ENCODE measurements around the gene PHEX.

Gene PHEX

DNA sequence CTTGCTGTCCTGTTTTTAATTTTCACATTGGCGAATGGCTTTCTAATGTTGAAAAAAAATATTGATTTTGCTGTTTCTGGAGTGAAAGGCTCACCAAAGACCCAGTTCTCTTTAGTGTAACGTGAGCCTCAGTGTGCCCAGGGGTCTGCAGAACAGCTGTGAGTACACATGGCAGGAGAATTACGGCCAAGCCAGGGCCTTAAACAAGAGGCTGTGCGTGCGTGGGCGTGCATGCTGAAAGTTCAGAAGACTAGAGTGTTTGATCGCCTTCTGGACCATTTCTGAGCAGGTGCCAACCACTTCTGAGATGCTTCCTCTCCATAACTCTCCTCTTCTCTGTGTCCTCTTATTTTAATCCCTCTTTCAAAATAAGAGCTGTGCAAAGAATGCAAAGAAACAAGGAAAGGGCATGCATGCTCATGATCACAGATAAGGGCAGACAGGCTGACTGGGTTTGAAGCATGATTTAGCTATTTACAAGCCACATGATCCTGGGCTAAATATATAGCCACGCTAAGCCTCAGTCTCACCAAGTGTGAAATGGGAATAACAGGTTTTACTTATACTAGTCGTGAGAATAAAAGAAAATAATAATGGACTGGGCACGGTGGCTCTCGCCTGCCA is 9.9 kb downstream of the PHEX start:
- no peak for FAIRE-seq

DNA sequence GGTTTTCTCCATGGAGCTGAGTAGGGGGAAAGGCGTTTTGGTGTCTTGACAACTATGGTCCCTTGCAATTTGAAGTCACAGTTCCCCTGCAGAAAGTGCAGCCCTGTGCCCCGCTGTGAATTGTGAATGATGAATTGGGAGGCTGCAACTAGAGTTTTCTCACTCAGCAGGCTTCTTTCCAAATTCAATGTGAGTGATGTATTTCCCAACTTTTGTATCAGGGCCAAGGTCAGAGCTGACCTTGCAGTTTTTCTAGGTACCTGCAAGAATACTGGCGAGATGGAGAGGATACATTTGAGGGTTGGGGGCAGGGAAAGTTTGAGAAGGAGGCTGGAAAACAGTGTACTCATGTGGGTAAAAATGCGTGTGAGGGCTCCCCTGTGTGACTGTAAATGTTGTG is 11.7 kb downstream of the PHEX start:
- FAIRE-seq, result no peak

DNA sequence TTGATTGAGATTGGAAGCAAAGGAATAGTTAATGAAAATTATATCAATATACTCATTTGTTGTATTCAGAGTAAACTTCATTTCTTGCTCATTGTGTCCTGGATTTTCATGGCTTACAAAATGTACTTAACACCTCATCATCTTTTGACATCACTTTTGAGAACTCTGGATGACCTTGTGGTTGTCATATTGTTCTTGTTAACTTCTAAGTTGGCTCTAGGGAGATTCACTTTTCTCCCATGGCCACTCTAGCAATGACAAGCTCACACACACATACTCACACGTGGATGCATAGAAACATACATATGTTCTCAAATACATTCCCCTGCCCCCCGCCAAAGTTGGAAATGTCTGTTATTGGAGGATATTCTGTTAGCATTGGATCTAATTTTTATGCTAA is 15.3 kb downstream of the PHEX start:
- no peak for FAIRE-seq

DNA sequence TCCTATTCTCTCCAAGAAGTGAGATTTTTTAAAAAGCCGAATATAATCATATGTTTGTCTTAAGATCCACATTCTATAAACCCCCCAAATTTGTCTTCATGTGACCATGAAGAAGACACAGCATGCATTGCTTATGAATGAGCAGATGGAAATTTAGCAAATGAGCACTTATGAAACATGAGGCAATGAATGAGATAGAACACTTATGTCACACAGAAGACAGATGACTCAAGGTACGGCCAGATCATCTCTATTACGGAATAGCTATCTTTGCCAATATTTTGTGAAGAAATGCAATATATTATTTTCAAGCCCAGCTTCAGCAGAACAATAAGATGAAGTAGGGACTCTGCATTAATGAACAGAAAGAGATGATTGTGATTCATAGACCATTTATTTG is 21.4 kb downstream of the PHEX start:
- FAIRE-seq, result no peak

DNA sequence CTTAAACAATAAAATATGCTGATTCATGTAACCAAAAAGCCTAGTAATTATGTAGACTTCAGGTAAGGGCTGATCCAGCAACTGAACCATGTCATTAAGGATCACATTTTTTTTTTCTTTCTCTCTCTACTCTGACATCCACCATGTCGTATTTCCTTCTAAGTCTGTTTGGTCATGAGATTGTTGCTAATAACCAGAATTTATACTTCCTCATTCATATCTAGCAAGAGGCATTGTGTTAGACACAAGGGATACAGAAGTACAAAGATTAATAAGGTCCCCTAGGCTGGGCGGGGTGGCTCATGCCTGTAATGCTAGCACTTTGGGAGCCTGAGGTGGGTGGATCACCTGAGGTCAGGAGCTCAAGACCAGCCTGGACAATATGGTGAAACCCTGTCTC is 24.1 kb downstream of the PHEX start:
- no peak for FAIRE-seq

DNA sequence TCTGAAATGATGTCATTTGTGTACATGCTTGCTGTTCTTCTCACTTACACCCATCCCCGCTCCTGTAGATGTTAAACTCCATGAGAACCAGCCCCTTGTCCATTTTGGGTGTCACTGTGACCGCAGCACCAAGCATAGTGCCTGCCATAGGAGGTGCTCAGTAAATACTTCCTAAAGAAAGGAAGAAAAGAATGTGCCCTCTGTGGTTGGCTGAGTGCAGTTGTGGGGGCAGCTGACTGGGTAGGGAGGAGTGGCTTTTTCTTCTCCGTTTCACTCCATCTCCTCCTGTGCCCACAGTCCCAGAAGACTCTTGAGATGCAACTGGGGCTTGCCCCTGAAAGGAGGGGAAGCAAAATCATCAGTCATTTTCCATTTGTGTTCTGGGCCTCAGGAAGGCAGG is 25.5 kb downstream of the PHEX start:
- no peak for FAIRE-seq

DNA sequence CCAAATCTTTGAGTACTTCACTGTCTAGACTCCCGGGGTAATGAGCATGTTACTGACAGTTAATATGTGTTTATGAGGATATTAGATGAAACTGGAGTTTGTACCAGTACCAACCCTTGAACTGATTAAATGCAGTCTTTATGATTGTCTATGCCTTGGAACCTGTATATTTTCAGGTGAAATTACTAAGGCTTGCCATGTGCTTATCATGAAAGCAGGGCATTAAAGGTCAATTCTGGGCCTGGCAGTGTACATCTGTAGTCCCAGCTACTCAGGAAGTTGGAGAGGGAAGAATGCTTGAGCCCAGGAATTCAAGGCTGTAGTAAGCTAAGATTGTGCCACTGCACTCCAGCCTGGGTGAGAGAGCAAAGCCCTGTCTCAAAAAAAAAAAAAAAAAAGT is 27.6 kb downstream of the PHEX start:
- FAIRE-seq, result no peak

DNA sequence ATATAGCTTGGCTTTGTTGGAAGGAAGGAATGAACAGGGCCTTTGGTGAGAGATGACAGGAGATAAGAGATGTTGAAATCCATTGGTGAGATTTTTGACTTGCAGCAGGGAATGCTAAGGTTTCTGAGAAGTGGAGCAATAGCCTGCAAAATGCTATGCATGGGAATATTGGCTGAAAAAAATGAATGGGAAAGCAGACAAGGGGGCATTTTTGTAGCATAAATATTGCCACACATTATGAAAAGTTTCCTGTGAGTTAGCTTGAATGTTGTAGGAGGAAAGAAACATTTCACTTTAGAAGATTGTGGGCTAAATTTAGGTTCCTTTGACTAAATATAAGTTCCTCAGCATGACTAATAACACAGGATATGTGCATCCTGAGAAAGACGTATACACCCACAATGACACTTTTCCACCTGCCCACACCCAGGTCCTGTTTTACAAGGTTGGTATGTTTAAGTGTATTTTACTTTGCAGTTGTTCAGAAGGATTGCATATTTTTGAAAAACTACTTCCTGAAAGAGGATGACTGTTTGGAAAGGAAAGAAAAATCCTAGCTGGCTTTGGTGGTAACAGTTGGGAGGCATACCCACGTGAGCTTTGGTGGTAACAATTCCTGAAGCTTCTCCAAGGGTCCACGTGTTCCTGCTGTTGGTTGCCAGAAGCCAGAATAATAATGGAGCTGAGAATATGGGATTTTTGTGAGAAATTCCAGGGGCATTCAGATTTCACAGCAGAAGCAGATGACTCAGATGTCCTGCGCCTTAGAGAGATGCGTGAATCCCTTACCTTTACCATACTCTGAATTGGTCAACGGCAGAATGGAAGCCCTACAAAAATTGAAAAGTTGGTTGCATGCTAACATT is 28.5 kb downstream of the PHEX start:
- no peak for FAIRE-seq

DNA sequence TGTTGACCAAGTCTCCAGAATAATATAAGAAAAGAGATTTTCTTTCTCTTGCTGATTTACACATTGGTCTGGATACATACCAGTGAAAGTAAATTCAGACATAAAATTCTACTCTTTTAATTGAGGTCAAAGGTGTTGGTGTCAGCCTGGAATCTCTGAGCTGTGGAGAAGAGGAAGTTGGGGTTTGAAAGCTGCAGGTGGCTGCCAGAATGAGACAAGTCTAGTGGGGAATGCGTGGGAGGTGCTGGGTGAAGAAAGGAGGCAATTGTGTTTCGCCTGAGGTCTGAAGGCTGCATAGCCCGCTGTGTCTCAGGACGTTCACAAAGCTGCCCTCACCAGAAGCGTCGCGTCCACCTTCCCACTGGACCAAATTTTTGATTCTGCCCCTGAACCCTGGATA is 31.2 kb downstream of the PHEX start:
- FAIRE-seq, result no peak

DNA sequence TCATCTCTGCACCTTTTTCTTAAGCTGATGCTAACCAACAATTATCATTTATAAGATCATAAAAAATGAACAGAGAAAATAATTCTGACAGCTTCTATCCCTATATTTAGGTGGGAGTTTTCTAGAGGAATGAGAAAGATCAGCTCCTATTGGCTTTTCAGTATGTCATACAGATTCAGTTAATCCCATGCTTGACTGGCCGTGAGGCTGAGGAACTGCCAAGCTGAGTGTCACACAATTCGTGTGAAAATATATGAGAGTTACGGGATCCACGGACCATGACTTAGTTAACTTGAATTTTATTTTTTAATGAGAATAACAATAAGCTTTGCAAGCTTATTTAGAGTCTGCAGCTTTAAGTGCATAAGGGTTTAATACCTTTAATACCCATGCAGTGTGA is 37.5 kb downstream of the PHEX start:
- no peak for FAIRE-seq

DNA sequence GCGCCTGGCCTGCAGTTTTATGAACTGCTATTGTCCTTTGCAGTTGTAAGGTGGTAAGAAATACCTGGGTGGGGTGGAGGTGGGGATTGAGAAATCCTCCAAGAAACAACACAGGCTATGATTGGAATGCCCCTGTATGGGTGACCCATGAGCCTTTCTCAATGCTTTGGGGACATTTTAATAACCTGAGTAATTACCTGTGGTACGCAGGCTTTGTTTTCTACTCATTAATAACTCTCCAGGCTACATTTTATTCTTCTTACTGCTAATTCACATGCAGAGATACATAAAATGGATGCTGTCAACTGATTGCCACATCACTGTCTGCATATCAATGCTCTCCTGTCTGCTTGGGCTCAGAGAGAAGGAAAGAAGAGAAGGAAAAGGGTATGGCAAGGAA is 41.8 kb downstream of the PHEX start:
- no peak for FAIRE-seq

DNA sequence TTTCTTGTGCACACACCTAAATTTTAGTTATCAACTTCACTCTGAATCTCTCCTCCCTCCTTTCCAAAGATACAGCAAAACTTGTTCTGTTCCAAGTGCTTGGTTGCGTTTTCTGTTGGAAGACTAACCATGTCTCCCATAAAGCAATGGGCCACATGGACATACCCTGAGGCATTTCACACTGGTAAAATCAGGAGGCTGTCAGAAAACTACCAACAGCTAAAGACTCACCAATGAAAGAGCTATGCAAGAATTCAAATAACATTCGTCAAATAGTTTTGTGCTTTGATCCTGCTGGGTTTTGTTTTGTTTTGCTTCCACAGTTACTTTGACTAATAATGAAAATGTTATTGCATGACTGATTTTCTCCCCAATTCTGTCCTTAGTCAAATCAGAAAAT is 46.0 kb downstream of the PHEX start:
- FAIRE-seq, result no peak

DNA sequence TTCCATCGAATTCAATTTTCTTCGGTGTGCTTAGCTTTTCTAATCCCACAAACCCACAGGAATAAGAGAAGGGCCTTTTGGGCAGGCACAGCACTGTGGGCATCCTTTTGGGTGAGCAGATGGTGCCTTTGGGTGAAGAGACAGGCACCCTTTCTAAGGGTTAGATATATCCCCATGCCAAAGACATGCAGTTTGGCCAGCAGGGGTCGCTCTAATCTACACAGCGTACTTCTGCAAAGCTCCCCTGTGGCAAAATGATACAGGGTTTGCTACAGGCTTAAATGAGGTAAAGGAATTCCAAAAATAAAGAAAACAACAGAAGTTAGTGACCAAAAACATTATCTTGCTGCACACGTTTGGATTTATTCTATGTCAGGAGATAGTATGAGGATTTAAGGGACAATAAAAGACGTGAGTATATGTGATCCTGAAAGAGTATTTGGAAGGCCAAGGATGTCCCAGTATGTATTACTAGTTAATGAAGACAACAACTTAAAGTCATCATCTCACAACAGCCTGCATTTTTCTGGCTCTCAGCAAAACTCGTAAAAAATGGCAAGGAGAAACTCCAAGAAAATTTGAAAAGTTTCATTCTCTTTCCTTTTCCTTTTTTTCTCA is 49.5 kb downstream of the PHEX start:
- peak; percentile 20 for FAIRE-seq

DNA sequence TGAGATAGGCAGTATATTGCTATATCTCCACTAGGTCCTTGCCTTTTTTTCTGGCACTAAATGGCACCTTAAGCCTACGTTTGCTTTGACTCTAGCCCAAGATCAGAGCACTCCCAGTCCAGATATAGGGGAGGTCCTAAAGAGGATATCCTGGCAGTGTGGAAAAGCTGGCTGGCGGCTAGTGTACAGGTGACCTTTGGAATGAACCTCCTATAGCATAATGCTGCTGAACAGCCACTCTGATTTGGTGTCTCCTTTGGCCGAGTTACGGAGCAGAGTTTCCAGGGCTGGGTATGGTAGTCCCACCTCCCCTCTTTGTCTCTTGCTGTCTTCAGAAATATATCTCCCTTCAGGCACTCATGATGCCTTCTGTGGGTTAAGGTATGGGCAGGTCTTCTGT is 53.9 kb downstream of the PHEX start:
- no peak for FAIRE-seq

DNA sequence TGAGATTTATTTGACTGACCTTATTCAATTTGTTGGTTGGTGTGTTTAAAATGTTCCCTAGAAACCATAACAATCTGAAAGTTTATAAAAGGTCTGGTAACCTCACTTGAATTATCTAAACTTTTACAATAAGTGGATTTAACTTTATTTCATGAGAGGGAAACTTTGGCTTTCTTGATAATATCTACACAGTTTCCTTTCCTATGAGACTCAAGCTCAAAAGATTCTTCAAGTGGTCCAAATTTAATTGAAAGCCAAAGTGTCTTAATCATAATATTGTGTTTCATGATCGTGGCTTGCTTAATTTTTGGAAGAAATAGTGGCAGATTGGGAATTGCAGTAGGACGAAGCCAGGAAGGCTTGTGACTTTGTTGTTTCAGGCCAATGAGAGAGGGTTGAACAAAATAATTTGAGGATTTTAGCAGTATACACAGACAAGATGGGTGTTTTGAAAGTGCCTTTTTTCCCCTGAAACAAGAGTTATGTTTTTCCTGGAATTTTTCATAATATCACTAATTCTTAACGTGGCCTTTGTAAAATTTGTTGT is 55.0 kb downstream of the PHEX start:
- no peak for FAIRE-seq

DNA sequence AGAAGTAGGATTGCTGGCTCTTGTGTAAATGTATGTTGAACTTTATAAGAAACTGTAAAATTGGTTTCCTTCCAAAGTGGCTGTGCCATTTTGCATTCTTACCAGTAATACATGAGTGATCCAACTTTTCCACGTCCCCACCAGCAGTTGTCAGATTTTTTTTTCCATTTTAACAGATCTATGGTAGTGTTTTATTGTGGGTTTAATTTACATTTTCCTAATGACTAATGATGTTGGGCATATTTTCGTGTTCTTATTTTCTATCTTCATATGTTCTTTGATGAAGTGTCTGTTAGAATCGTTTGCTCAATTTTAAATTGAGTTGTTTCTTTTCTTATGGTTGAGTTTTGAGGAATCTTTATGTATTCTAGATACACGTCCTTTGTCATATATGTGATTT is 56.2 kb downstream of the PHEX start:
- no peak for FAIRE-seq

DNA sequence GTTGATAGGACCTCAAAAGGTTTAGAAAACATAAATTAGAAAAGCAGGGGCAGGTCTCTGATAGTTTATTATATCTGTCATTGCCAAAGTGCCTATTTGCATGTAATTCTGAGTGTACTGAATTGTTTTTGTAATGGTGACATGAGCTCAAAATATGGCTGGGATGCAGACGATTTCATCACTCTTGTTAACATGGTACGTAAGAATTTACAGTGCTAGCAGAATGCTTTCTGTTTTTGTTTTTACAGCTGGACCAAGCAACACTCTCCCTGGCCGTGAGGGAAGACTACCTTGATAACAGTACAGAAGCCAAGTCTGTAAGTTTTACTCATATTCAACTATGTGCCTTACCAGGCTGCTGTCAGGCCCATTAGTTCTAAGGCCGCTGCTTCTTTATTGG is 58.1 kb downstream of the PHEX start:
- no peak for FAIRE-seq

DNA sequence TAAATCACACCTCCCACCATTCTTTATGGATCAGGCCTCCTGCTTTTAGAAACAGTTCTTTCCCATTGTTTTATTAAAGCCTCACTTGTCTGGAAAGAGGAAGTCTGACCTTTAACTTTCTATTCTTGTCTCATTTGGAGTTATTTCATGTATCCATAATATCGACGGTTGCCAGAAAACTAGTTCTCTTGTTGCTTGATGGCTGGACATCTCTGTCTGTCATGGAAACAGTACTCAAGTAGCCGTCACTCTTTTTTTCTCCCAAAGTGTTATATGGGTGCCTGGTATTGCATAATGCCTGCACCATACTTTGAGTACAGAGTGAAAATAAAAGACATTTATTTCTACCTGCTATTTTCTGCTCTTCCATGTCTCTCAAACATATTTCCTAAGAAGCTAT is 61.4 kb downstream of the PHEX start:
- FAIRE-seq, result no peak

DNA sequence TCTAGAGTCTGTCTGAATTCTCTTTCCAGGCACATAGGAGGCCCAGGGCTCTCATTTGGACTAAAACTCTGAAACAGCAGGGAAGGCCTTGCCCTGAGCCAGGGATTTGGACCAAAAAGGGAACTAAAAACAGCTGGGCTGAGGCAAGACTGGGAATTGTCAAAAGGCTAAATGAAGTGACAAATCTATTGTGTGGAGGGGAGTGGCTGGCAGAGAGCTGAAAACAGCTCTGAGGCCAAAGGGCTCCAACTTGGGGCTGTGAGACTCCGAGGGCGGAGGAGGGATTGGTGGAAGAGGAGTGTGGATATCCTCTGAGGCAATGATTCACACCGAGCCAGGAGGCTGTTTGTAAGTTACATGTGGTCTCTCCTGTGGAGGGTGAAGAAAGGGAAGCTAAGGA is 63.2 kb downstream of the PHEX start:
- no peak for FAIRE-seq

DNA sequence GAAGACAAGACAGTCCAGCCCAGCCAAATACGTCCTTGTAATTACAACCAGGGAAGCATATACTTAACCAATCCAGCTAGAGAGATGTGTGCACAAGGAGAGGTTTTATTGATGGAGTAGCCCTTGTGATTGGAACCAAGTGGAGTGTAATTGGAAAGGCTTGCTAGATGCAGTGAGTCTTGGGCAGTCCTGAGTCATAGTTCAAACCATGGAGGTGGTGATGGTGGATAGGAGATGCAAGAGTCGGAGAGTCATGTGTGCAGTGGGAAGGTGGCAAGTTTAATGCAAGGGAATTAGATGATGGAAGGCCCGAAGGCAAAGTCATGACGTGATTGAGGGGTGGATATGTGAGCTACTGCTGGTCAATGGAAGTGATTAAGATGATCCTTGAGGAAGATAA is 63.7 kb downstream of the PHEX start:
- FAIRE-seq, result no peak

DNA sequence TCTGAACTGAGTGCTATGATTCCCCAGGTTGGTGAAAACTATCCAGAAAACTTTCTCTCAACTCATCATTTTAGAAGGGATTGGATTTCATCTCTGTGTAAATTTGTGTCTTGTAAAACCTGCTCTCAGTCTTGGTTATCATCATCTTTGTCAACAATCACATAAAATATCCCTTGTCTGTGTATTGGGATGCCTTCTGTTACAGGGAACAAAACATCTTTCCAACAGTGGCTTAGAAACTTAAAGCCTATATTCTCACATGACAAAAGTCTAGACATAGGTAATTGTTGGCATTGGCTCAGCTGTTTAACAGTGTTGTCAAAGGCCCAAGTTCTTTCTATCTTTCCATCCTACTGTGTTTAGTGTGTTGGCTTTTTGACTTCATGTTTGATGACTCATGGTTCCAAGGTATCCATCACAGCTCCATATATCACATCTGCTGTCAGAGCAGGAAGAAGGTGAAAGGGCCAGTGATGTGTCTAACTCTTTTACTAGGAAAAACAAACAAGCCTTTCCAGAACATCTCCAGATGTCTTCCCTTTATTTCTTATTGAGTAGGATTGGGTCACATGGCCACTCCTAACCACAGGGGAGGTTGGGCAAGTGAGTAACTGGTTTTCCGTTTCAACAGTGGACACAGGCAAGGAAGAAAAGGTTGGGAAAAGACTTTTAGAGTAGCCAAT is 65.0 kb downstream of the PHEX start:
- no peak for FAIRE-seq

DNA sequence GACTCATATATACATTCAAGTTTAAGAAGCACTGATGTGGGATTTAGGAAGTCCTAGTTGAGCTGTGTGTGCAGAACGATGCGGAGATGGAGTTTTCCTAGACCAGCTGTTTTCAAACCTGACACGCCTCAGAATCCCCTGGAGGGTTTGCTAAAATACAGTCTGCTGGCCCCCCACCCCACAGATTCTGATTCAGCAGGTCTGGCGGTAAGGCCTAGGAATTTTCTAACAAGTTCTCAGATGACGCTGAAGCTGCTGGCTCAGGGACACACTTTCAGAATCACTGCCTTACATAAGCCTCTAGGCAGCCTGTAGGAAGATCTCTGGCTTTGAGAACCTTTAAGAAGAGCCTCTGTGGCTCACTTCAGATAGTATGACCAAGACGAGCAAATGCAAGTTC is 73.1 kb downstream of the PHEX start:
- no peak for FAIRE-seq

DNA sequence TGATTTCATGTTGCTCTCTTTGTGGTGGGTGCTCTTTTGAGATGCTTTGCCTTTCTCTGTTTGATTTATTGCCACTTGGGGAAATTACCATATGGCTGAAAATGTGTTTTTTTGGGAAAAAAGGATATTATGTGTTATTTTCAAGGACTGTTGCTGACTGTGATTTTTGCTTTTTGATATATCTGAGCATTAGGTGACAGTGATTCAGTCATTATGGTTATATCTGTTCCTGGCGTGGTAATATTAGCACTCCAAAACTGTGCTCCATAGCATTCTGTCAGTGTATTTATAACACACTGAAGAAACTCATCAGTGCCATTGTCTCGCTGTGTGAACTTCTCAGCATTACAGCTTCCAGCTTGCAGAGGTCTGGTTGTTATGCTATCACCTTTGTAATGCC is 73.8 kb downstream of the PHEX start:
- no peak for FAIRE-seq

DNA sequence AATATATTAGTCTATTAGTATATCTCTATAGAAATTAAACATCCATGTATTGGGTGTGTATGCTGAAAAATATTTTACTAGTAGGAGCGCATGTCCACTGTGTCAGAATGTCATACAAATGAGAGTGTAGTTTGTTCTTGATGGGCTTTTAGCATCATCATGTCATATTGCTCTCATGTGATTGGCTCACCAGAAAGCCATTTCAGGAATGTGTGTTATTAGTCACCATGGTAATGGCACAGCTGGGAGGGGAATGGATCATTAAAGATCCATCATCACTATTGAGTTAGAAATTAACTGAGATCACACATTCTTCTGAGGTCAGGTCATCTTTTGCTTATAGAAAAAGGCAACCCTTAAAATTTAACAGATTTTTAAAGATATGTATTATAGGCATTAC is 77.3 kb downstream of the PHEX start:
- FAIRE-seq, result no peak
